Transverse colon (tissue), 3 donors: ENCODE results near the gene ARFIP1.

ENCODE experiments used
- POLR2A ChIP-seq: fragments of 450-650 bp; IDR thresholded peaks from one replicate; pipeline ENCODE4 v1.6.1; 2016; ENCODE audit warnings: antibody characterized with exemption, mild to moderate bottlenecking, moderate library complexity
- TF ChIP-seq, protein P1 (sequence below), 5 experiments: fragments of 200-600 bp in 3 of 5; fragments of 450-650 bp in 2 of 5; sonication (generic) in 3 of 5; IDR thresholded peaks; 1 replicate in 2 of 5; 2 replicates in 3 of 5; pipeline ENCODE4 v1.5.1; 2016 to 2017; ENCODE audit warnings: antibody characterized with exemption in 5 of 5, inconsistent platforms in 3 of 5, mild to moderate bottlenecking in 2 of 5, moderate library complexity in 1 of 5

DNA sequence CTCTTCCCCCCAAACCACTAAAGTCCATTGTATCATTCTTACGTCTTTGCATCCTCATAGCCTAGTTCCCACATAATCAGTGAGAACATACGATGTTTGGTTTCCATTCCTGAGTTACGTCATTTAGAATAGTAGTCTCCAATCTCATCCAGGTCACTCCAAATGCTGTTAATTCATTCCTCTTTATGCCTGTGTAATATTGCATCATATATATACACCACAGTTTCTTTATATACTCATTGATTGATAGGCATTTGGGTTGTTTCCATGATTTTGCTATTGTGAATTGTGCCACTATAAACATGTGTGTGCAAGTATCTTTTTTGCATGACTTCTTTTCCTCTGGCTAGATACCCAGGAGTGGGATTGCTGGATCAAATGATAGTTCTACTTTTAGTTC is 57.2 kb downstream of the ARFIP1 start:
- TF ChIP-seq, protein P1, sequence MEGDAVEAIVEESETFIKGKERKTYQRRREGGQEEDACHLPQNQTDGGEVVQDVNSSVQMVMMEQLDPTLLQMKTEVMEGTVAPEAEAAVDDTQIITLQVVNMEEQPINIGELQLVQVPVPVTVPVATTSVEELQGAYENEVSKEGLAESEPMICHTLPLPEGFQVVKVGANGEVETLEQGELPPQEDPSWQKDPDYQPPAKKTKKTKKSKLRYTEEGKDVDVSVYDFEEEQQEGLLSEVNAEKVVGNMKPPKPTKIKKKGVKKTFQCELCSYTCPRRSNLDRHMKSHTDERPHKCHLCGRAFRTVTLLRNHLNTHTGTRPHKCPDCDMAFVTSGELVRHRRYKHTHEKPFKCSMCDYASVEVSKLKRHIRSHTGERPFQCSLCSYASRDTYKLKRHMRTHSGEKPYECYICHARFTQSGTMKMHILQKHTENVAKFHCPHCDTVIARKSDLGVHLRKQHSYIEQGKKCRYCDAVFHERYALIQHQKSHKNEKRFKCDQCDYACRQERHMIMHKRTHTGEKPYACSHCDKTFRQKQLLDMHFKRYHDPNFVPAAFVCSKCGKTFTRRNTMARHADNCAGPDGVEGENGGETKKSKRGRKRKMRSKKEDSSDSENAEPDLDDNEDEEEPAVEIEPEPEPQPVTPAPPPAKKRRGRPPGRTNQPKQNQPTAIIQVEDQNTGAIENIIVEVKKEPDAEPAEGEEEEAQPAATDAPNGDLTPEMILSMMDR (IDR thresholded peaks at IDR 0.05): no peak
- no peak for TF ChIP-seq POLR2A
